K562 (cell line): Measurements from ENCODE around the gene MAGI2. TPM values are rescaled to one million over a fixed set of nuclear protein-coding genes. Genes with fewer than 3 reads are reported as not detected.

ENCODE experiments used
- ATAC-seq: fragments of 200-7000 bp; cut with Tn5 transposase; 3 replicates; pipeline ENCODE4 v1.9.1; 2020; ENCODE audit warnings: moderate library complexity
- BruUV-seq: library from RNA; stranded (reverse); fragments of 400-500 nt; replicated peaks from 2 replicates; lab custom pipeline; 2021; lab: Mats Ljungman, UMichigan
- CTCF ChIA-PET: fragments of 300-600 bp; formaldehyde crosslinking; extraction: SDS; loops from one replicate; lab custom pipeline; 2021; ENCODE audit warnings: low intra/inter-chr PET ratio; lab: Yijun Ruan, JAX
- POLR2A ChIA-PET: fragments of 300-600, 350-650 bp; sonication (Branson Sonifier 250); formaldehyde crosslinking; extraction: SDS; loops from one replicate; lab custom pipeline; 2021; ENCODE audit warnings: antibody characterized with exemption, inconsistent platforms; lab: Yijun Ruan, JAX
- DNase-seq, 4 experiments: peaks; one replicate each; pipeline versions ENCODE4 v3.0.0 to v3.0.0-alpha.2; 2011 to 2018; ENCODE audit warnings: low spot score in 3 of 4, mixed read lengths in 3 of 4; ENCODE audit errors: extremely low read depth in 1 of 4
- FAIRE-seq: peaks from 2 replicates; lab custom pipeline; 2011; peaks lifted over from hg19 to GRCh38; lab: Jason Lieb, UNC
- H2AFZ ChIP-seq: 2 replicates; pipeline ENCODE4 v1.6.0; 2011; ENCODE audit warnings: low read depth, low read length, control low read depth, inconsistent platforms
- H3K27ac ChIP-seq: fragments of 200-600 bp; 3 replicates; pipeline ENCODE4 v1.8.0; 2011; ENCODE audit warnings: low read depth, mild to moderate bottlenecking, control low read depth, inconsistent platforms, low read length, moderate library complexity, mixed read lengths; ENCODE audit errors: extremely low read depth
- H3K27me3 ChIP-seq, 2 experiments: fragments of 300-600 bp in 1 of 2; 2 replicates in 1 of 2; 3 replicates in 1 of 2; pipeline versions ENCODE4 v1.6.0 to v1.8.0; 2011; ENCODE audit warnings: inconsistent platforms in 2 of 2, low read length in 2 of 2, mild to moderate bottlenecking in 1 of 2, mixed read lengths in 1 of 2, moderate library complexity in 1 of 2; ENCODE audit not compliant: control insufficient read depth in 2 of 2, insufficient read depth in 2 of 2
- H3K36me3 ChIP-seq: fragments of 300-600 bp; 3 replicates; pipeline ENCODE4 v1.8.0; 2011; ENCODE audit warnings: mild to moderate bottlenecking, low read length, inconsistent platforms; ENCODE audit not compliant: control insufficient read depth, insufficient read depth
- H3K4me1 ChIP-seq, 2 experiments: fragments of 200-600 bp in 1 of 2; replicated peaks in 1 of 2; 2 replicates in 1 of 2; 3 replicates in 1 of 2; pipeline versions ENCODE4 v1.5.1 to v1.8.0; 2011; ENCODE audit warnings: inconsistent platforms in 2 of 2, low read length in 2 of 2, mild to moderate bottlenecking in 1 of 2, mixed read lengths in 1 of 2, moderate library complexity in 1 of 2; ENCODE audit not compliant: control insufficient read depth in 2 of 2, insufficient read depth in 2 of 2
- H3K4me2 ChIP-seq: 2 replicates; pipeline ENCODE4 v1.6.1; 2011; ENCODE audit warnings: low read length, control low read depth, inconsistent platforms, mixed read lengths; ENCODE audit not compliant: insufficient read depth
- H3K4me3 ChIP-seq: fragments of 200-600 bp; sonication (generic), shearing (Covaris generic); 2 replicates; pipeline ENCODE4 v1.5.1; 2016; ENCODE audit warnings: control low read depth, inconsistent platforms
- H3K79me2 ChIP-seq: fragments of 200-600 bp; 3 replicates; pipeline ENCODE4 v1.8.0; 2011; ENCODE audit warnings: low read length, inconsistent platforms; ENCODE audit not compliant: control insufficient read depth, insufficient read depth
- H3K9ac ChIP-seq, 2 experiments: 2 replicates each; pipeline versions ENCODE4 v1.6.0 to v1.6.1; 2011; ENCODE audit warnings: low read depth in 2 of 2, low read length in 2 of 2, control low read depth in 1 of 2, inconsistent platforms in 1 of 2, mild to moderate bottlenecking in 1 of 2, mixed read lengths in 1 of 2; ENCODE audit not compliant: insufficient read depth in 1 of 2
- H3K9me1 ChIP-seq: one replicate; pipeline ENCODE4 v1.6.0; 2011; ENCODE audit warnings: inconsistent platforms, mild to moderate bottlenecking, low read length, moderate library complexity; ENCODE audit not compliant: control insufficient read depth, insufficient read depth
- H3K9me3 ChIP-seq: replicated peaks from 2 replicates; pipeline ENCODE4 v1.5.1; 2011; ENCODE audit warnings: low read depth, low read length, inconsistent platforms; ENCODE audit not compliant: control insufficient read depth, insufficient read depth
- H4K20me1 ChIP-seq: replicated peaks from 2 replicates; pipeline ENCODE4 v1.6.1; 2011; ENCODE audit warnings: low read length, inconsistent platforms, mixed read lengths; ENCODE audit not compliant: control insufficient read depth, insufficient read depth
- ERF ChIP-seq: fragments of 450-650 bp; formaldehyde crosslinking; IDR thresholded peaks from 2 replicates; pipeline ENCODE4 v1.4.0; 2020; ENCODE audit warnings: mild to moderate bottlenecking, mixed read lengths
- ETV1 ChIP-seq: fragments of 450-650 bp; conservative IDR thresholded peaks from 2 replicates; pipeline ENCODE4 v1.6.1; 2016; ENCODE audit warnings: missing genetic modification characterization, control low read depth, low read depth, missing compliant biosample characterization
- HCFC1 ChIP-seq: IDR thresholded peaks from 2 replicates; pipeline ENCODE4 v1.6.1; 2012; ENCODE audit warnings: low read depth, low read length, improper control_type of control experiment
- HDAC2 ChIP-seq: fragments of 450-650 bp; IDR thresholded peaks from 2 replicates; pipeline ENCODE4 v1.6.1; 2016; ENCODE audit warnings: mild to moderate bottlenecking
- HDAC3 ChIP-seq: fragments of 450-650 bp; IDR thresholded peaks from 2 replicates; pipeline ENCODE4 v1.6.1; 2018; ENCODE audit warnings: borderline replicate concordance, mild to moderate bottlenecking, moderate library complexity; ENCODE audit not compliant: partially characterized antibody
- JUN ChIP-seq, 2 experiments: sonication (generic) in 1 of 2; formaldehyde crosslinking in 1 of 2; IDR thresholded peaks; 2 replicates each; pipeline versions ENCODE4 v1.6.1 to v1.8.0; 2012 to 2022; ENCODE audit warnings: borderline replicate concordance in 2 of 2, mild to moderate bottlenecking in 2 of 2, improper control_type of control experiment in 1 of 2, low read depth in 1 of 2, low read length in 1 of 2, missing genetic modification reagents in 1 of 2
- KLF13 ChIP-seq: fragments of 450-650 bp; IDR thresholded peaks from 2 replicates; pipeline ENCODE4 v1.6.1; 2016; ENCODE audit warnings: missing genetic modification characterization, low read depth, mild to moderate bottlenecking, missing compliant biosample characterization, moderate library complexity, borderline replicate concordance
- RBM17 ChIP-seq: fragments of 200-400 bp; formaldehyde crosslinking; IDR thresholded peaks from 2 replicates; pipeline ENCODE4 v1.6.1; 2017; ENCODE audit warnings: low read depth, mild to moderate bottlenecking, low read length, borderline replicate concordance
- RFX5 ChIP-seq: IDR thresholded peaks from 2 replicates; pipeline ENCODE4 v1.6.1; 2011; ENCODE audit warnings: low read depth, mild to moderate bottlenecking, improper control_type of control experiment, low read length
- RFX7 ChIP-seq: fragments of 250-450 bp; sonication (Bioruptor Pico); IDR thresholded peaks from 2 replicates; pipeline ENCODE4 v1.5.1; 2021; ENCODE audit warnings: mild to moderate bottlenecking
- TAF1 ChIP-seq: IDR thresholded peaks from 2 replicates; pipeline ENCODE4 v1.6.1; 2011; ENCODE audit warnings: mild to moderate bottlenecking, low read length, moderate library complexity; ENCODE audit not compliant: insufficient read depth, control insufficient read depth, severe bottlenecking; ENCODE audit errors: extremely low read depth
- TAL1 ChIP-seq: fragments of 450-650 bp; IDR thresholded peaks from 2 replicates; pipeline ENCODE4 v1.6.1; 2016; ENCODE audit warnings: mild to moderate bottlenecking
- TFAM ChIP-seq: fragments of 250-450 bp; sonication (Bioruptor Pico); conservative IDR thresholded peaks from 2 replicates; pipeline ENCODE4 v1.5.0; 2021; ENCODE audit warnings: mild to moderate bottlenecking, moderate library complexity
- ZNF174 ChIP-seq: fragments of 250-450 bp; sonication (Bioruptor Pico); IDR thresholded peaks from 2 replicates; pipeline ENCODE4 v1.4.0; 2020; ENCODE audit warnings: mild to moderate bottlenecking
- ZNF316 ChIP-seq: fragments of 450-650 bp; IDR thresholded peaks from 2 replicates; pipeline ENCODE4 v1.6.1; 2016
- whole genome bisulfite sequencing: fragments of 100-300 bp; shearing (Covaris generic); methylation state at CpG from one replicate; pipeline ENCODE4 v1.1.6; 2016; ENCODE audit warnings: low coverage, mixed read lengths; ENCODE audit not compliant: insufficient coverage; ENCODE audit errors: missing lambda C conversion rate; 5-methylcytosine and 5-hydroxymethylcytosine counted together
- in situ Hi-C: fragments of 300-500 bp; cut with MboI; formaldehyde crosslinking; loops from 4 replicates; pipeline ENCODE4 v1.15.0; 2018; ENCODE audit warnings: inconsistent platforms, mixed read lengths
- intact Hi-C: fragments of 100-400 bp; cut with micrococcal nuclease; formaldehyde crosslinking; loops from 2 replicates; pipeline ENCODE4 v1.14.2; 2022
- polyA plus RNA-seq, 8 experiments: library from polyadenylated mRNA; depleted of rRNA in 4 of 8; stranded (reverse) in 5 of 8; unstranded in 3 of 8; fragments of >200 nt; fragmentation: Nextera tagmentation in 2 of 8; fragmentation: Illumina TruSeq in 1 of 8; extraction: Ambion mirVana in 2 of 8; extraction: Trizol in 1 of 8; gene quantifications; 2 replicates each; pipeline versions ENCODE4 v1.2.1 to v1.2.3, GENCODE V29; 2011 to 2014; ENCODE audit warnings: inconsistent platforms in 1 of 8, missing spikeins in 1 of 8
- total RNA-seq, 7 experiments: library from RNA; depleted of rRNA in 6 of 7; stranded (reverse); fragments of >200 nt in 6 of 7; fragmentation: Illumina TruSeq in 2 of 7; extraction: Trizol in 2 of 7; gene quantifications; 2 replicates each; pipeline versions ENCODE4 v1.2.1 to v1.2.3, GENCODE V29; 2011 to 2021; ENCODE audit warnings: low replicate concordance in 1 of 7
- TF ChIP-seq, protein P1 (sequence below): IDR thresholded peaks from 3 replicates; pipeline ENCODE4 v1.6.1; 2011; ENCODE audit warnings: borderline replicate concordance, mild to moderate bottlenecking; ENCODE audit not compliant: insufficient read length, insufficient read depth
- TF ChIP-seq, protein P2 (sequence below): fragments of 250-450 bp; sonication (Bioruptor Pico); IDR thresholded peaks from 2 replicates; pipeline ENCODE4 v1.4.0; 2020; ENCODE audit warnings: mild to moderate bottlenecking, moderate library complexity
- TF ChIP-seq, protein P3 (sequence below): fragments of 450-650 bp; IDR thresholded peaks from 2 replicates; pipeline ENCODE4 v1.7.1; 2018; ENCODE audit warnings: mild to moderate bottlenecking, low read depth; ENCODE audit not compliant: partially characterized antibody

MAGI2 gene
- total and polyA plus RNA-seq, 9 of the 15 experiments (the other 6 are each of a cell fraction or from before 2014, with no cell fraction given) = 0.27 to 1.4 (median 0.70) TPM

DNA sequence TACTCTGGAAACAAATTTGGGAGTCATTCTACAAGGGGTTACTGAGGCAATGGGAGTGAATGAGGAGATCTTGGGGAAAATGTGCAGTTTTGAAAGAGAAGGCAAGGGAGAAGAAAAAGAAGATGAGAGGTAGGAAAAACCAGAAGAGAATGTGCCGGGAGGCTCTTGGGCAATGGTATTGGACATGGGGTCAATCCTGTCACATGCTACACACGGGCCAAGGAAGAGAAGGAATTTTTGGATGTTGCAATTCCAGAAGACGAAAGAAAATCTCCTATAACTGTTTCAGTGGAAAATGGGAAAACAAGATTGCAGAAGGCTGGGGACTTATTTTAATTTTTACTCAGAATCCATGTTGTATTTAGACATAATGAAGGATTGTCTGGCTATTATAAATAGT is 1039.9 kb downstream of the MAGI2 start:
- in situ Hi-C loops (no loop called here), intact Hi-C loops (no loop called here)
- H3K4me1 ChIP-seq = no peaks in the 10 kb centered on the region
- no peaks in the 10 kb centered on the region for H3K79me2 ChIP-seq
- ChIA-PET POLR2A (no interaction called here), CTCF (no interaction called here)
- WGBS = 4% methylated on average over 3 of the region's 3 CpGs
- no peak overlapping the region for H3K4me3 ChIP-seq
- H3K27ac ChIP-seq = no peak overlapping the region
- H3K4me2 ChIP-seq = no peak overlapping the region
- H3K36me3 ChIP-seq = no peaks in the 10 kb centered on the region
- FAIRE-seq = no peak
- no peaks in the 10 kb centered on the region for H3K27me3 ChIP-seq
- no peak for DNase-seq
- H3K9me1 ChIP-seq = no peaks in the 10 kb centered on the region
- no peak for ATAC-seq
- H2AFZ ChIP-seq = no peak overlapping the region
- no peaks in the 10 kb centered on the region for H4K20me1 ChIP-seq
- no peaks in the 10 kb centered on the region; the same call in 1 of the 2 replicates for H3K9me3 ChIP-seq
- H3K9ac ChIP-seq = no peak overlapping the region
- BruUV-seq = no TSS peak
- TF ChIP-seq TAL1 = no peak
- TF ChIP-seq ZNF316 = no peak
- TF ChIP-seq ZNF174 = no peak
- no peak for TF ChIP-seq HCFC1
- no peak for TF ChIP-seq HDAC3
- TF ChIP-seq ERF (CRISPR knock-in tag) = no peak
- no peak for TF ChIP-seq RFX7 (CRISPR knock-in tag)
- TF ChIP-seq ETV1 (tag) = no peak
- TF ChIP-seq KLF13 (tag) = no peak
- TF ChIP-seq, protein P1, sequence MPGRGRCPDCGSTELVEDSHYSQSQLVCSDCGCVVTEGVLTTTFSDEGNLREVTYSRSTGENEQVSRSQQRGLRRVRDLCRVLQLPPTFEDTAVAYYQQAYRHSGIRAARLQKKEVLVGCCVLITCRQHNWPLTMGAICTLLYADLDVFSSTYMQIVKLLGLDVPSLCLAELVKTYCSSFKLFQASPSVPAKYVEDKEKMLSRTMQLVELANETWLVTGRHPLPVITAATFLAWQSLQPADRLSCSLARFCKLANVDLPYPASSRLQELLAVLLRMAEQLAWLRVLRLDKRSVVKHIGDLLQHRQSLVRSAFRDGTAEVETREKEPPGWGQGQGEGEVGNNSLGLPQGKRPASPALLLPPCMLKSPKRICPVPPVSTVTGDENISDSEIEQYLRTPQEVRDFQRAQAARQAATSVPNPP = no peak
- TF ChIP-seq TAF1 = no peak
- no peak for TF ChIP-seq RBM17
- TF ChIP-seq HDAC2 = no peak
- TF ChIP-seq RFX5 = no peak
- TF ChIP-seq, protein P2, sequence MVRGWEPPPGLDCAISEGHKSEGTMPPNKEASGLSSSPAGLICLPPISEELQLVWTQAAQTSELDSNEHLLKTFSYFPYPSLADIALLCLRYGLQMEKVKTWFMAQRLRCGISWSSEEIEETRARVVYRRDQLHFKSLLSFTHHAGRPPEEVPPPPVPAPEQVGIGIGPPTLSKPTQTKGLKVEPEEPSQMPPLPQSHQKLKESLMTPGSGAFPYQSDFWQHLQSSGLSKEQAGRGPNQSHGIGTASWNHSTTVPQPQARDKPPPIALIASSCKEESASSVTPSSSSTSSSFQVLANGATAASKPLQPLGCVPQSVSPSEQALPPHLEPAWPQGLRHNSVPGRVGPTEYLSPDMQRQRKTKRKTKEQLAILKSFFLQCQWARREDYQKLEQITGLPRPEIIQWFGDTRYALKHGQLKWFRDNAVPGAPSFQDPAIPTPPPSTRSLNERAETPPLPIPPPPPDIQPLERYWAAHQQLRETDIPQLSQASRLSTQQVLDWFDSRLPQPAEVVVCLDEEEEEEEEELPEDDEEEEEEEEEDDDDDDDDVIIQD = no peak
- TF ChIP-seq TFAM = no peak
- TF ChIP-seq, protein P3, sequence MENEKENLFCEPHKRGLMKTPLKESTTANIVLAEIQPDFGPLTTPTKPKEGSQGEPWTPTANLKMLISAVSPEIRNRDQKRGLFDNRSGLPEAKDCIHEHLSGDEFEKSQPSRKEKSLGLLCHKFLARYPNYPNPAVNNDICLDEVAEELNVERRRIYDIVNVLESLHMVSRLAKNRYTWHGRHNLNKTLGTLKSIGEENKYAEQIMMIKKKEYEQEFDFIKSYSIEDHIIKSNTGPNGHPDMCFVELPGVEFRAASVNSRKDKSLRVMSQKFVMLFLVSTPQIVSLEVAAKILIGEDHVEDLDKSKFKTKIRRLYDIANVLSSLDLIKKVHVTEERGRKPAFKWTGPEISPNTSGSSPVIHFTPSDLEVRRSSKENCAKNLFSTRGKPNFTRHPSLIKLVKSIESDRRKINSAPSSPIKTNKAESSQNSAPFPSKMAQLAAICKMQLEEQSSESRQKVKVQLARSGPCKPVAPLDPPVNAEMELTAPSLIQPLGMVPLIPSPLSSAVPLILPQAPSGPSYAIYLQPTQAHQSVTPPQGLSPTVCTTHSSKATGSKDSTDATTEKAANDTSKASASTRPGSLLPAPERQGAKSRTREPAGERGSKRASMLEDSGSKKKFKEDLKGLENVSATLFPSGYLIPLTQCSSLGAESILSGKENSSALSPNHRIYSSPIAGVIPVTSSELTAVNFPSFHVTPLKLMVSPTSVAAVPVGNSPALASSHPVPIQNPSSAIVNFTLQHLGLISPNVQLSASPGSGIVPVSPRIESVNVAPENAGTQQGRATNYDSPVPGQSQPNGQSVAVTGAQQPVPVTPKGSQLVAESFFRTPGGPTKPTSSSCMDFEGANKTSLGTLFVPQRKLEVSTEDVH = no peak
- no peak for TF ChIP-seq JUN (IDR thresholded peaks at IDR 0.05; ENCODE audit: borderline replicate concordance, low read depth, low read length)
- no peak for TF ChIP-seq JUN (CRISPR knock-in tag; IDR thresholded peaks at IDR 0.05; ENCODE audit: borderline replicate concordance)
